ENCODE data around the gene TMEM53. TPM values are rescaled to one million over a fixed set of nuclear protein-coding genes. Genes with fewer than 3 reads are reported as not detected.

The TMEM53 gene
- total RNA-seq, 1 experiment from 2014 or later, result 6.2 TPM

DNA sequence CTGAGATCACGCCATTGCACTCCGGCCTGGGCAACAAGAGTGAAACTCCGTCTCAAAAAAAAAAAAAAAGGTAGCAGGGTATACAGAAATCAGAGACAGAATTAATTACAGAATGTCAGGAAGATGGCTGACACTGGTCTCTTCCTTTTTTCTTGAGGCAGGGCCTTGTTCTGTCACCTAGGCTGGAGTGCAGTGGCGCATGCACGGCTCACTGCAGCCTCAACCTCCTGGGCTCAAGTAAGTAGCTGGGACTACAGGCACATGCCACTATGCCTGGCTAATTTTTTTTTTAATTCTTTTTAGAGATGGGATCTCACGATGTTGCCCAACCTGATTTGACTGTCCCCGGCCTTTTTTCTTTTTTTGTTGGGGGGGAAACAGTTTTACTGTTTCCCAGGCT lies 40.3 kb upstream of the TMEM53 start:
- no peak for DNase-seq

More for the DNA sequence above, 40.3 kb upstream of the TMEM53 start:
- H3T11ph ChIP-seq (ENCODE audit: low read length), result no peak overlapping the region
- H3K56ac ChIP-seq (ENCODE audit: insufficient read length, low read depth, low read length), result no peak overlapping the region
- no peak overlapping the region for H3K4ac ChIP-seq (ENCODE audit: low read depth, low read length)
- no peak overlapping the region for H3K18ac ChIP-seq (ENCODE audit: insufficient read length, low read depth, low read length)
- no peak overlapping the region for H3K4me2 ChIP-seq (ENCODE audit: insufficient read depth, insufficient read length, low read length)
- WGBS (ENCODE audit: extremely low coverage, insufficient read length, low lambda C conversion rate), result no CpG with 5 or more reads among the region's 7 CpGs
- no peaks in the 10 kb centered on the region; a peak in 1 of 5 replicates for H3K9me3 Mint-ChIP-seq
- no peaks in the 10 kb centered on the region for H3K23me2 ChIP-seq (ENCODE audit: insufficient read length, low read depth, low read length, poor library complexity, severe bottlenecking)
- H4K8ac ChIP-seq (replicated peaks; ENCODE audit: insufficient read length, low read depth, low read length), result no peak overlapping the region
- no peak overlapping the region for H2BK12ac ChIP-seq (ENCODE audit: insufficient read length, low read depth, low read length)
- H3K27ac ChIP-seq (ENCODE audit: insufficient read length, low read depth, low read length), result no peak overlapping the region
- H3K9me3 ChIP-seq (ENCODE audit: control insufficient read depth, low read depth, low read length), result no peaks in the 10 kb centered on the region
- H3K27ac Mint-ChIP-seq, result no peak overlapping the region
- no peak overlapping the region for H3K9ac ChIP-seq (ENCODE audit: extremely low read depth, insufficient read length, low read length)
- TF ChIP-seq, protein P1, sequence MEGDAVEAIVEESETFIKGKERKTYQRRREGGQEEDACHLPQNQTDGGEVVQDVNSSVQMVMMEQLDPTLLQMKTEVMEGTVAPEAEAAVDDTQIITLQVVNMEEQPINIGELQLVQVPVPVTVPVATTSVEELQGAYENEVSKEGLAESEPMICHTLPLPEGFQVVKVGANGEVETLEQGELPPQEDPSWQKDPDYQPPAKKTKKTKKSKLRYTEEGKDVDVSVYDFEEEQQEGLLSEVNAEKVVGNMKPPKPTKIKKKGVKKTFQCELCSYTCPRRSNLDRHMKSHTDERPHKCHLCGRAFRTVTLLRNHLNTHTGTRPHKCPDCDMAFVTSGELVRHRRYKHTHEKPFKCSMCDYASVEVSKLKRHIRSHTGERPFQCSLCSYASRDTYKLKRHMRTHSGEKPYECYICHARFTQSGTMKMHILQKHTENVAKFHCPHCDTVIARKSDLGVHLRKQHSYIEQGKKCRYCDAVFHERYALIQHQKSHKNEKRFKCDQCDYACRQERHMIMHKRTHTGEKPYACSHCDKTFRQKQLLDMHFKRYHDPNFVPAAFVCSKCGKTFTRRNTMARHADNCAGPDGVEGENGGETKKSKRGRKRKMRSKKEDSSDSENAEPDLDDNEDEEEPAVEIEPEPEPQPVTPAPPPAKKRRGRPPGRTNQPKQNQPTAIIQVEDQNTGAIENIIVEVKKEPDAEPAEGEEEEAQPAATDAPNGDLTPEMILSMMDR (conservative IDR thresholded peaks at IDR 0.05), result no peak
- no peak overlapping the region for H4K5ac ChIP-seq (ENCODE audit: insufficient read length, low read depth, low read length)
- no peak overlapping the region for H3K14ac ChIP-seq (ENCODE audit: insufficient read depth, low read length)
- H4K20me1 ChIP-seq (ENCODE audit: control insufficient read depth, insufficient read depth, insufficient read length), result no peaks in the 10 kb centered on the region
- no peak overlapping the region for H2AFZ ChIP-seq (ENCODE audit: low read length)
- no peaks in the 10 kb centered on the region for H3K79me2 ChIP-seq (ENCODE audit: insufficient read depth, low read length)
- no peak overlapping the region for H2BK15ac ChIP-seq (ENCODE audit: low read depth, low read length)
- H4K91ac ChIP-seq (ENCODE audit: insufficient read length, low read depth, low read length), result no peak overlapping the region
- H2BK120ac ChIP-seq (ENCODE audit: low read depth, low read length, poor library complexity, severe bottlenecking), result no peak overlapping the region
- no peak overlapping the region for H3K23ac ChIP-seq (ENCODE audit: insufficient read length, low read depth, low read length)
- H3K79me1 ChIP-seq (ENCODE audit: insufficient read depth, low read depth, low read length, poor library complexity, severe bottlenecking), result no peaks in the 10 kb centered on the region
- H3K4me1 ChIP-seq (ENCODE audit: insufficient read depth, low read length), result no peaks in the 10 kb centered on the region
- H2AK5ac ChIP-seq (ENCODE audit: insufficient read length, low read length), result no peak overlapping the region
- H3K27me3 Mint-ChIP-seq (ENCODE audit: low read depth), result no peaks in the 10 kb centered on the region; the same call in 1 of the 2 replicates
- H3K4me3 Mint-ChIP-seq, result no peak overlapping the region
- H3K4me1 Mint-ChIP-seq, result peaks cover 0 to 4% of the 10 kb centered on the region in 2 experiments; a peak in 1 of 4 replicates
- H2BK20ac ChIP-seq (ENCODE audit: low read depth, low read length, poor library complexity, severe bottlenecking), result no peak overlapping the region
- H2BK5ac ChIP-seq (ENCODE audit: insufficient read length, low read length), result no peak overlapping the region
- no peaks in the 10 kb centered on the region for H3K36me3 Mint-ChIP-seq (ENCODE audit: insufficient read depth in 1 of 3, low read depth in 3 of 3)
- no peaks in the 10 kb centered on the region for H3K27me3 ChIP-seq (ENCODE audit: insufficient read depth, low read length)
